Caco-2 (cell line): Measurements from ENCODE around the gene CILP. TPM values are rescaled to one million over a fixed set of nuclear protein-coding genes. Genes with fewer than 3 reads are reported as not detected.

Experiments used
- BruUV-seq: library from RNA; stranded (reverse); fragments of 400-500 nt; replicated peaks from 2 replicates; lab custom pipeline; 2021; lab: Mats Ljungman, UMichigan
- CTCF ChIA-PET: fragments of 300-600 bp; sonication (Branson Sonifier 250); formaldehyde crosslinking; loops from one replicate; lab custom pipeline; 2022; ENCODE audit warnings: antibody characterized with exemption; lab: Charles Lee
- POLR2A ChIA-PET: fragments of 300-600 bp; sonication (Branson Sonifier 250); formaldehyde crosslinking; loops from one replicate; lab custom pipeline; 2022; ENCODE audit warnings: antibody characterized with exemption; lab: Charles Lee
- DNase-seq, 2 experiments: peaks; one replicate each; pipeline versions ENCODE4 v3.0.0 to v3.0.0-alpha.2; 2020 to 2022
- H3K27me3 ChIP-seq: replicated peaks from 2 replicates; pipeline ENCODE4 v1.6.0; 2011; ENCODE audit warnings: low read length; ENCODE audit not compliant: control insufficient read depth, insufficient read depth
- H3K36me3 ChIP-seq: 2 replicates; pipeline ENCODE4 v1.5.1; 2011; ENCODE audit warnings: low read length; ENCODE audit not compliant: control insufficient read depth, insufficient read depth
- H3K4me1 ChIP-seq: fragments of 250-450 bp; sonication (Bioruptor Pico); 2 replicates; pipeline ENCODE4 v1.5.1; 2020; ENCODE audit warnings: mild to moderate bottlenecking
- H3K4me3 ChIP-seq: 2 replicates; pipeline ENCODE4 v1.5.1; 2011; ENCODE audit warnings: low read depth, mild to moderate bottlenecking, control low read depth, low read length
- H3K9me3 ChIP-seq: fragments of 250-450 bp; sonication (Bioruptor Pico); 2 replicates; pipeline ENCODE4 v1.5.1; 2020; ENCODE audit warnings: mild to moderate bottlenecking, moderate library complexity
- H3K27ac Mint-ChIP-seq: one replicate; pipeline ENCODE4 v1.8.0; 2022; ENCODE audit warnings: mixed read lengths; ENCODE audit not compliant: unreplicated experiment
- H3K27me3 Mint-ChIP-seq: one replicate; pipeline ENCODE4 v1.8.0; 2022; ENCODE audit warnings: mixed read lengths; ENCODE audit not compliant: insufficient read depth, unreplicated experiment
- H3K36me3 Mint-ChIP-seq: one replicate; pipeline ENCODE4 v1.8.0; 2022; ENCODE audit warnings: mild to moderate bottlenecking, mixed read lengths; ENCODE audit not compliant: insufficient read depth, unreplicated experiment
- H3K4me1 Mint-ChIP-seq: one replicate; pipeline ENCODE4 v1.8.0; 2022; ENCODE audit warnings: low read depth, mixed read lengths; ENCODE audit not compliant: unreplicated experiment
- H3K4me3 Mint-ChIP-seq: one replicate; pipeline ENCODE4 v1.8.0; 2022; ENCODE audit warnings: mild to moderate bottlenecking, moderate library complexity, mixed read lengths; ENCODE audit not compliant: unreplicated experiment
- H3K9me3 Mint-ChIP-seq: one replicate; pipeline ENCODE4 v1.8.0; 2022; ENCODE audit warnings: mixed read lengths; ENCODE audit not compliant: unreplicated experiment
- CTCF ChIP-seq, 2 experiments: fragments of 200-600 bp in 1 of 2; IDR thresholded peaks; 1 replicate in 1 of 2; 2 replicates in 1 of 2; pipeline versions ENCODE4 v1.5.1 to v1.8.0; 2011 to 2022; ENCODE audit warnings: antibody characterized with exemption in 1 of 2, control low read depth in 1 of 2, inconsistent platforms in 1 of 2, low read depth in 1 of 2, low read length in 1 of 2, mild to moderate bottlenecking in 1 of 2, moderate library complexity in 1 of 2; ENCODE audit not compliant: insufficient read depth in 1 of 2, severe bottlenecking in 1 of 2, unreplicated experiment in 1 of 2
- intact Hi-C: fragments of 100-400 bp; cut with micrococcal nuclease; formaldehyde crosslinking; loops from one replicate; pipeline ENCODE4 v1.10.0; 2022; ENCODE audit not compliant: unreplicated experiment
- total RNA-seq: library from RNA; stranded (reverse); gene quantifications from 2 replicates; pipeline ENCODE4 v1.2.3, GENCODE V29; 2022

The CILP gene
- total RNA-seq, 1 experiment from 2014 or later: not detected

DNA sequence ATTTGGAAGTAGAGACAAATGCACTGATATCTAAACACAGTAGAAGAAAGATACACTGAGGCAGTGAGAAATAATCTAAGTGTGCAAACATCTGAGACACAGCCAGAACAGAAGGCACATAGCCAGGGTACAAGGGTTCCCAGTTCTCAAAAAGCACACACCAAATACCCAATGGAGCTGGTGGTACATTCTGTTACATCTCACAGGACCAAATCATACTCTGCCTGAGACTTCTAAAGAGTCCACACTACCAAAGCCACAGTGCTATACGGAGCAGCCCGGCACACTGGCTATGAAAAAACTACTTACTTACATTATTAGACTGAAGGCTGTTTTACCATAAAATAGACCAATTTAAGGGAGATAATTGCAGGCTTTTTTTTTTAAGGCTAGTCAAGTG lies 45.4 kb downstream of the CILP start:
- Mint-ChIP-seq H3K9me3 (no peaks in the 10 kb centered on the region), H3K36me3 (peaks cover 16% of the 10 kb centered on the region), H3K27ac (no peak overlapping the region), H3K27me3 (no peaks in the 10 kb centered on the region), H3K4me3 (no peak overlapping the region), H3K4me1 (no peaks in the 10 kb centered on the region)
- no peaks in the 10 kb centered on the region for H3K4me1 ChIP-seq
- no peak overlapping the region for H3K4me3 ChIP-seq
- no peak for DNase-seq
- BruUV-seq: no TSS peak
- no peak for TF ChIP-seq CTCF (IDR thresholded peaks at IDR 0.05; ENCODE audit: insufficient read depth in 1 of 2, low read depth in 1 of 2, low read length in 1 of 2, severe bottlenecking in 1 of 2, unreplicated experiment in 1 of 2)
- CTCF ChIA-PET: no interaction called here
- no peaks in the 10 kb centered on the region for H3K27me3 ChIP-seq
- intact Hi-C loops: no loop called here
- POLR2A ChIA-PET: no interaction called here
- no peaks in the 10 kb centered on the region for H3K9me3 ChIP-seq
- no peaks in the 10 kb centered on the region for H3K36me3 ChIP-seq

DNA sequence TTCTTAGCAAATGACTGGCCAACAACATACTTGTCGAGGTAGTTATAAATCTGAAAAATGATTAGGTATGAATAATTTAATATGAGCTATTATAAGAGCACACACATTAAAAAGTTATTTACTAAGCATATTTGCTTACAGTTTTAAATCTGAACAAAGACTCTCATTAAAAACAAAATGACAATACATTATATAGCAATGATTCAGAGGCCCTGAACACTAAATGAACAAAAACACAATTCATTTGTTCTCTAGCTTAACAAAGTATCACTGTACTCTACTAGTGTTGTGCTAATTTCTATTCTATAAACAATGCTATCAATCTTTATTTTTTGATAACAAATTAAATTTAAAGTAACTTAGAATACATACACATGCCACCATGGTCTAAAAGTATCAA lies 47.1 kb downstream of the CILP start:
- DNase-seq: no peak
- Mint-ChIP-seq H3K9me3 (no peaks in the 10 kb centered on the region), H3K4me3 (no peak overlapping the region), H3K36me3 (peaks cover 20% of the 10 kb centered on the region), H3K27ac (no peak overlapping the region), H3K27me3 (no peaks in the 10 kb centered on the region), H3K4me1 (no peaks in the 10 kb centered on the region)
- no peak overlapping the region for H3K4me3 ChIP-seq
- ChIA-PET POLR2A (no interaction called here), CTCF (no interaction called here)
- intact Hi-C loops: no loop called here
- no peaks in the 10 kb centered on the region for H3K4me1 ChIP-seq
- TF ChIP-seq CTCF (IDR thresholded peaks at IDR 0.05; ENCODE audit: insufficient read depth in 1 of 2, low read depth in 1 of 2, low read length in 1 of 2, severe bottlenecking in 1 of 2, unreplicated experiment in 1 of 2): no peak
- BruUV-seq: no TSS peak
- H3K36me3 ChIP-seq: no peaks in the 10 kb centered on the region
- H3K27me3 ChIP-seq: no peaks in the 10 kb centered on the region
- no peaks in the 10 kb centered on the region for H3K9me3 ChIP-seq

DNA sequence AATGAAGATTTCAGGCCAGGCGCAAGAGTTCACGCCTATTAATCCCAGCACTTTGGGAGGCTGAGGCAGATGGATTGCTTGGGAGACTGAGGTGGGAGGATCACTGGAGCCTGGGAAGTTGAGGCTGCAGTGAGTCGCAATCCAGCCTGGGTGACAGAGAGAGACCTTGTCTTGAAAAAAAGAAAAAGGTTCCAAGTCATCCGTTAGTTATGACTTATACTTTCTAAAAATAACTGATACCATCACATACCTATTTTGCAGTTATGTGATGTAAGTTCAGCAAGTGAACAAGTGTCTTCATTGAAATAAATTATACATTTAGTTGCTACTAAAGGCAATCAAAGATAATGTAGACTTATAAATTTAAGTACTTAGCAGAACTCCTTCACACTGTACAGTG lies 48.2 kb downstream of the CILP start:
- Histone ChIP-seq H3K4me3 (no peak overlapping the region), H3K4me1 (no peaks in the 10 kb centered on the region), H3K36me3 (no peaks in the 10 kb centered on the region), H3K9me3 (no peaks in the 10 kb centered on the region), H3K27me3 (no peaks in the 10 kb centered on the region)
- TF ChIP-seq CTCF (IDR thresholded peaks at IDR 0.05; ENCODE audit: insufficient read depth in 1 of 2, low read depth in 1 of 2, low read length in 1 of 2, severe bottlenecking in 1 of 2, unreplicated experiment in 1 of 2): no peak
- Mint-ChIP-seq H3K9me3 (no peaks in the 10 kb centered on the region), H3K4me3 (no peak overlapping the region), H3K36me3 (peaks cover 16% of the 10 kb centered on the region), H3K4me1 (no peaks in the 10 kb centered on the region), H3K27me3 (no peaks in the 10 kb centered on the region), H3K27ac (no peak overlapping the region)
- intact Hi-C loops: no loop called here
- BruUV-seq: no TSS peak
- ChIA-PET CTCF (no interaction called here), POLR2A (no interaction called here)
- DNase-seq: no peak
